ENCODE results near the gene SQOR. TPM values are rescaled to one million over a fixed set of nuclear protein-coding genes. Genes with fewer than 3 reads are reported as not detected.

The SQOR gene
- polyA plus RNA-seq, 3 donors, result 78.9 to 292 (median 232) TPM

GRCh38 chr15:45667002-45667401 is 32.2 kb downstream of the SQOR start:
- intact Hi-C loops (cut with micrococcal nuclease), result no loop called here
- H2AFZ ChIP-seq (ENCODE audit: insufficient read depth, low read depth, low read length, poor library complexity, severe bottlenecking), result no peak overlapping the region
- H3K4me1 ChIP-seq (ENCODE audit: control insufficient read depth in 1 of 2, insufficient read depth in 2 of 2, low read length in 2 of 2), result no peaks in the 10 kb centered on the region
- H4K20me1 ChIP-seq (ENCODE audit: insufficient read depth, low read length), result peaks cover 86% of the 10 kb centered on the region
- H3K27me3 ChIP-seq (ENCODE audit: control insufficient read depth in 2 of 2, insufficient read depth in 2 of 2, low read length in 2 of 2), result no peaks in the 10 kb centered on the region
- H3K4me3 ChIP-seq (replicated peaks in 1 of 3; ENCODE audit: low read depth in 2 of 3, low read length in 3 of 3), result no peak overlapping the region
- H3K9ac ChIP-seq (ENCODE audit: insufficient read depth, low read length, poor library complexity, severe bottlenecking), result no peak overlapping the region
- no peak overlapping the region for H3K27ac ChIP-seq (ENCODE audit: low read depth in 1 of 2, low read length in 2 of 2)
- peaks cover 12% of the 10 kb centered on the region for H3K79me2 ChIP-seq (ENCODE audit: insufficient read depth, low read length)
- H3K4me1 Mint-ChIP-seq, result peaks cover 3% of the 10 kb centered on the region
- peaks cover 67 to 93% of the 10 kb centered on the region in 2 donors for H3K36me3 ChIP-seq (replicated peaks in 1 of 2; ENCODE audit: control insufficient read depth in 1 of 2, insufficient read depth in 2 of 2, low read length in 2 of 2)
- peaks cover 0 to 2% (median 1%) of the 10 kb centered on the region in 3 donors for H3K27me3 Mint-ChIP-seq (ENCODE audit: low read depth in 3 of 3)
- WGBS (ENCODE audit: insufficient coverage), result 100% methylated on average over 1 of the region's 2 CpGs
- no peak overlapping the region for H3K4me2 ChIP-seq (replicated peaks; ENCODE audit: extremely low read depth, low read length, poor library complexity, severe bottlenecking)
- peaks cover 80 to 90% of the 10 kb centered on the region in 2 donors for H3K36me3 Mint-ChIP-seq
- H3K9me3 ChIP-seq (replicated peaks in 1 of 2; ENCODE audit: control insufficient read depth in 1 of 2, insufficient read depth in 1 of 2, low read length in 2 of 2), result no peaks in the 10 kb centered on the region
- no peak for TF ChIP-seq CTCF (IDR thresholded peaks at IDR 0.05)
- H3K9me3 Mint-ChIP-seq, result peaks cover 0 to 2% (median 0%) of the 10 kb centered on the region in 7 donors
- peak overlapping the region in 3 of 7 donors; percentile 18 to 60 (median 46) for H3K27ac Mint-ChIP-seq
- no peak overlapping the region for H3K4me3 Mint-ChIP-seq
- no peak for DNase-seq

- H3K4me3 Mint-ChIP-seq, result no peak overlapping the region
- no peak overlapping the region for H3K4me2 ChIP-seq (replicated peaks; ENCODE audit: extremely low read depth, low read length, poor library complexity, severe bottlenecking)
- no peak overlapping the region for H2AFZ ChIP-seq (ENCODE audit: insufficient read depth, low read depth, low read length, poor library complexity, severe bottlenecking)
- H4K20me1 ChIP-seq (ENCODE audit: insufficient read depth, low read length), result peaks cover 86% of the 10 kb centered on the region
- intact Hi-C loops (cut with micrococcal nuclease), result no loop called here
- no peaks in the 10 kb centered on the region for H3K4me1 ChIP-seq (ENCODE audit: control insufficient read depth in 1 of 2, insufficient read depth in 2 of 2, low read length in 2 of 2)
- H3K27ac ChIP-seq (ENCODE audit: low read depth in 1 of 2, low read length in 2 of 2), result peak overlapping the region in 1 of 2 donors; percentile 22
- no peaks in the 10 kb centered on the region for H3K9me3 ChIP-seq (replicated peaks in 1 of 2; ENCODE audit: control insufficient read depth in 1 of 2, insufficient read depth in 1 of 2, low read length in 2 of 2)
- 94% methylated on average over 6 of the region's 6 CpGs for WGBS (ENCODE audit: insufficient coverage)
- no peak for DNase-seq
- no peaks in the 10 kb centered on the region for H3K27me3 ChIP-seq (ENCODE audit: control insufficient read depth in 2 of 2, insufficient read depth in 2 of 2, low read length in 2 of 2)
- peaks cover 0 to 2% (median 0%) of the 10 kb centered on the region in 7 donors for H3K9me3 Mint-ChIP-seq
- peaks cover 0 to 2% (median 1%) of the 10 kb centered on the region in 3 donors for H3K27me3 Mint-ChIP-seq (ENCODE audit: low read depth in 3 of 3)
- peaks cover 77 to 87% of the 10 kb centered on the region in 2 donors for H3K36me3 Mint-ChIP-seq
- H3K4me3 ChIP-seq (replicated peaks in 1 of 3; ENCODE audit: low read depth in 2 of 3, low read length in 3 of 3), result no peak overlapping the region
- peak overlapping the region in 2 of 7 donors; percentile 37 to 57 for H3K27ac Mint-ChIP-seq
- peaks cover 17% of the 10 kb centered on the region for H3K79me2 ChIP-seq (ENCODE audit: insufficient read depth, low read length)
- H3K36me3 ChIP-seq (replicated peaks in 1 of 2; ENCODE audit: control insufficient read depth in 1 of 2, insufficient read depth in 2 of 2, low read length in 2 of 2), result peaks cover 62 to 93% of the 10 kb centered on the region in 2 donors
- H3K9ac ChIP-seq (ENCODE audit: insufficient read depth, low read length, poor library complexity, severe bottlenecking), result no peak overlapping the region
- peaks cover 3% of the 10 kb centered on the region for H3K4me1 Mint-ChIP-seq
- no peak for TF ChIP-seq CTCF (IDR thresholded peaks at IDR 0.05)
Observed at GRCh38 chr15:45668386-45668785, 33.6 kb downstream of the SQOR start.
